ENCODE measurements around the gene NOXA1. TPM values are rescaled to one million over a fixed set of nuclear protein-coding genes. Genes with fewer than 3 reads are reported as not detected.

The NOXA1 gene
- total and polyA plus RNA-seq, 9 of the 15 experiments (the other 6 are each of a cell fraction or from before 2014, with no cell fraction given) = 0.07 to 1.2 (median 0.20) TPM; not detected in 4

DNA sequence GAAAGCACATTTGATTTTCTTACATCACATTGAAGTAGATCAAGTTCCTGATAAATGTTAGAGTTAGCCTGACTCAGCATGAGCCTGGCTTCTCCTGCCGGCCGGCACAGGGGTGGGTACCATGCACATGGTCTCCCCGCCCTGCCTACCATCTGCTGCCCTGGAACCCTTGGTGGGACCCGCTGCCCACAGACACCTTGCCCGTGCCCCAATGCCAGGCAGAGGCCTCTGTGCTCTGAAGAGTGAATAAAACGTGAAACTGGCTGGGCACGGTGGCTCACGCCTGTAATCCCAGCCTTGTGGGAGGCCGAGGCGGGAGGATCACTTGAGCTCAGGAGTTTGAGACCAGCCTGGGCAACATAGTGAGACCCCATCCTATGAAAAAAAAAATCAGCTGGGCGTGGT lies 17.5 kb upstream of the NOXA1 start (continued):
- TF ChIP-seq RBM39 (optimal IDR thresholded peaks at IDR 0.05; ENCODE audit: low read depth, low read length) (no peak), ZNF239 (CRISPR knock-in tag; IDR thresholded peaks at IDR 0.05) (no peak), ZNF121 (CRISPR knock-in tag; conservative IDR thresholded peaks at IDR 0.05) (peak; percentile 99), SUPT5H (IDR thresholded peaks at IDR 0.05) (no peak), ZNF146 (CRISPR knock-in tag; IDR thresholded peaks at IDR 0.05; ENCODE audit: unreplicated experiment) (no peak), ZSCAN29 (IDR thresholded peaks at IDR 0.05) (no peak), PHF20 (IDR thresholded peaks at IDR 0.05; ENCODE audit: partially characterized antibody) (no peak), ZNF316 (IDR thresholded peaks at IDR 0.05) (peak; percentile 86), IRF2 (CRISPR knock-in tag; IDR thresholded peaks at IDR 0.05) (no peak), MYC (IDR thresholded peaks at IDR 0.05; ENCODE audit: low read depth, low read length) (0 out of 2 replicates have a peak, but pooled peaks have one; percentile 13), MYC (CRISPR knock-in tag; IDR thresholded peaks at IDR 0.05; ENCODE audit: borderline replicate concordance, low read depth) (no peak), ARHGAP35 (IDR thresholded peaks at IDR 0.05; ENCODE audit: partially characterized antibody) (no peak), COPS2 (conservative IDR thresholded peaks at IDR 0.05) (no peak), CCAR2 (IDR thresholded peaks at IDR 0.05; ENCODE audit: low read depth, low read length) (no peak), ZNF23 (CRISPR knock-in tag; IDR thresholded peaks at IDR 0.05) (no peak)
- TF ChIP-seq, protein P1, sequence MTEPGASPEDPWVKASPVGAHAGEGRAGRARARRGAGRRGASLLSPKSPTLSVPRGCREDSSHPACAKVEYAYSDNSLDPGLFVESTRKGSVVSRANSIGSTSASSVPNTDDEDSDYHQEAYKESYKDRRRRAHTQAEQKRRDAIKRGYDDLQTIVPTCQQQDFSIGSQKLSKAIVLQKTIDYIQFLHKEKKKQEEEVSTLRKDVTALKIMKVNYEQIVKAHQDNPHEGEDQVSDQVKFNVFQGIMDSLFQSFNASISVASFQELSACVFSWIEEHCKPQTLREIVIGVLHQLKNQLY (CRISPR knock-in tag; conservative IDR thresholded peaks at IDR 0.05) = no peak
- TF ChIP-seq, protein P2, sequence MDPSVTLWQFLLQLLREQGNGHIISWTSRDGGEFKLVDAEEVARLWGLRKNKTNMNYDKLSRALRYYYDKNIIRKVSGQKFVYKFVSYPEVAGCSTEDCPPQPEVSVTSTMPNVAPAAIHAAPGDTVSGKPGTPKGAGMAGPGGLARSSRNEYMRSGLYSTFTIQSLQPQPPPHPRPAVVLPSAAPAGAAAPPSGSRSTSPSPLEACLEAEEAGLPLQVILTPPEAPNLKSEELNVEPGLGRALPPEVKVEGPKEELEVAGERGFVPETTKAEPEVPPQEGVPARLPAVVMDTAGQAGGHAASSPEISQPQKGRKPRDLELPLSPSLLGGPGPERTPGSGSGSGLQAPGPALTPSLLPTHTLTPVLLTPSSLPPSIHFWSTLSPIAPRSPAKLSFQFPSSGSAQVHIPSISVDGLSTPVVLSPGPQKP (CRISPR knock-in tag; IDR thresholded peaks at IDR 0.05) = no peak
- TF ChIP-seq, protein P3, sequence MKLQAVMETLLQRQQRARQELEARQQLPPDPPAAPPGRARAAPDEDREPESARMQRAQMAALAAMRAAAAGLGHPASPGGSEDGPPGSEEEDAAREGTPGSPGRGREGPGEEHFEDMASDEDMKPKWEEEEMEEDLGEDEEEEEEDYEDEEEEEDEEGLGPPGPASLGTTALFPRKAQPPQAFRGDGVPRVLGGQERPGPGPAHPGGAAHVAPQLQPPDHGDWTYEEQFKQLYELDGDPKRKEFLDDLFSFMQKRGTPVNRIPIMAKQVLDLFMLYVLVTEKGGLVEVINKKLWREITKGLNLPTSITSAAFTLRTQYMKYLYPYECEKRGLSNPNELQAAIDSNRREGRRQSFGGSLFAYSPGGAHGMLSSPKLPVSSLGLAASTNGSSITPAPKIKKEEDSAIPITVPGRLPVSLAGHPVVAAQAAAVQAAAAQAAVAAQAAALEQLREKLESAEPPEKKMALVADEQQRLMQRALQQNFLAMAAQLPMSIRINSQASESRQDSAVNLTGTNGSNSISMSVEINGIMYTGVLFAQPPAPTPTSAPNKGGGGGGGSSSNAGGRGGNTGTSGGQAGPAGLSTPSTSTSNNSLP (IDR thresholded peaks at IDR 0.05; ENCODE audit: borderline replicate concordance, low read depth, low read length) = no peak
